ENCODE data around the gene PLCD1.

Gene PLCD1

DNA sequence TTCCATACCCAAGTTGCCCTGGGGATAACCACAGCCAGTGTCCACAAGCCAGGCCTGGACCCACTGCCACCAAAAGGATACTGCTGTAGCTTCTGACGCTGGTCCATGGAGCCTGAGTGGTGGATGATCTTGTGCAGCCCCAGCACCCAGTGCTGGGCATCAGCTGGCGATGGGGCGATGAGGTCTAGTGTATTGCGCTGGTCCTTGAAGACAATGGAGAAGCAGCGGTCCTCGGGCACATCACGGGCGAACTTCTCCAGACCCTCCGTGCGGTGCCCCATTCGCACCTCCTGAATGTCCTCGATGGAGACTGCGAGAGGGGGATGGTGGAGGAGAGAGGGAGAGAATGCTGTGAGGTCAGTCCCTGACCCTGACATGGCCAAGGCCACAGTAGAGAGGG lies 13.0 kb downstream of the PLCD1 start:
- DNase-seq: no peak

DNA sequence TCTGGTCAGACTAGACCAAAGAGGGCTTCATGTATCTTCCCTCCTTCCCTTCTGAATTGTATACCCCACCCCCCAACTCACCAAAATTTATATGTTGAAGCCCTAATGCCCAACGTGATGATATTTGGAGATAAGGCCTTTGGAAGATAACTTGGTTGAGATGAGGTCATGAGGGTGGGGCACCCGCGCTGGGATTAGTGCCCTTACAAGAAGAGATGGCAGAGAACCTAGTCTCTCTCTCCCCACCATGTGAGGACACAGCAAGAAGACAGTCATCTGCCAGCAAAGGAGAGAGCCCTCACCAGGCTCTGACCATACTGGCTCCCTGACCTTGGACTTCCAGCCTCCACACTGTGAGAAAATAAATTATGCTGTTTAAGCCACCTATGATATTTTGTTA lies 13.5 kb downstream of the PLCD1 start:
- DNase-seq: no peak

DNA sequence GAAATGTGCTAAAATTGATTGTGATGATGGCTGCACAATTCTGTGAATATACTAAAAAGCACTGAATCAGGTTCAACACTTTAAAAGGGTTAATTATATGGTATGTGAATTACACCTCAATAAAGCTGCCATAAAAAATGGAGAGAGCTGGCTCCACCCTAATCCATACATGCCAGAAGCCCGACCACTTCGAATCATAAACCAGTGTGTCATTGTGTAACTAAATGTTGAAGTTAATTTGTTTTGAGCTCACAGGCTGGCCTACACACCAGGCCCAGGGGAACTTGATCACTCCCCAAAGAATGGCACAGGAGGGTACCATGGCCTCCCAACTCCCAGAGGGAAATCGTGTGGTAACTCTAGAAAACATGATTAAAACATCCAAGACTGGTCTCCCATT lies 14.0 kb downstream of the PLCD1 start:
- no peak for DNase-seq

DNA sequence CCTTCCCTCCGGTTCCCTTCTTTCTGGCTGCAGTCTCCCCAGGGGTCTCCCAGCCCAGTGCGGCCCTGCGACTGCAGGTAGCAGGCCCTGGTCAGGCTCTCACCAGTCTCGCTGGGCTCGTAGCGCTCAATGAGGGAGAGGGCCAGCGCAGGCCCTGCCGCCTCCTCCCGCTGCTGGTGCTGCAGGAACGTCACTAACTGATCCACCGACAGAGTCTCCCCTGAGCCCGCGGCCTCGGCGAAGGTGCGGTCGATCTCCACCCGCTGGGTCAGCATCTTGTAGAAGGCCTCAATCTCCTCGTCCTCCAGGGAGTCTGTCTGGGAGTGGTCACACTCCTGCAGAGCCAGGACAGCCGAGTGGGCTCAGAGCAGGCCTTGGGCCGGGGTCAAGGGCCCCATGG lies 18.3 kb downstream of the PLCD1 start:
- no peak for DNase-seq

DNA sequence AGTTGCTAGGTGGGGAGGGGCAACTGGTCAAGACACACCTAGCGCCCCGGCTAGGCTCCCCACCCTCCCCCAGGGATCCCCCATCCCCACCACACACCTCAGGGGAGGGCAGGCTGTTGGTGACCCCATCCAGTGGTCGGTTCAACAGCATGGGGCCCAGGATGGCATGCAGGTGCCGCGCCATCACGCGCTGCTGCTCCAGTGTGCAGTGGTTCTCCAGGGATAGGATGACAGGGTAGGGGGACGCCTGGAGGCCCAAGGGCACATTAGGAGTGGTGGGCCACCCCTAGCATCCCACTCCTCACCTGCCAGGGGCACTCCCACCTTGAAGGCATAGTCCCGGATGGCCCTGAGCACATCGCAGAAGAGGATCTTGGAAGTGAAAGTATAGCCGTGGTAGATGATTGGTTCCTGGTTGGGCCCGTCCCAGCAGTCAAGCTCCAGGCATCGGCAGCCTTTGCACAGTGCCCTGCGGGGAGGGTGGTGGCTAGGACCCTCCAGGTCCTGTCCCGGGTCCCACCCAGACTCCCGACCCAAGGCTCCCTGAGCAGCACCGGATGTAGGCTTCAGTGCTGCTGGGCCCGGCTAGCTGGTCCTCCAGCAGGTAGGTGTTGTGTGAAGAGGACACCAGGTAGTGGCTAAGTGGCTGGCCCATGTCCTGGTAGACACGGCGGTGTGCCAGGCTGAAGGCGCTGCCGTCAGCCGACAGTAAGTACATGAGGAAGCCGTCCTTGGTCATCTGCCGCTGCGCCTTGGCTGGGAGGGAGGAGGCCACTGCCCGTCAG lies 19.4 kb downstream of the PLCD1 start:
- no peak for DNase-seq

DNA sequence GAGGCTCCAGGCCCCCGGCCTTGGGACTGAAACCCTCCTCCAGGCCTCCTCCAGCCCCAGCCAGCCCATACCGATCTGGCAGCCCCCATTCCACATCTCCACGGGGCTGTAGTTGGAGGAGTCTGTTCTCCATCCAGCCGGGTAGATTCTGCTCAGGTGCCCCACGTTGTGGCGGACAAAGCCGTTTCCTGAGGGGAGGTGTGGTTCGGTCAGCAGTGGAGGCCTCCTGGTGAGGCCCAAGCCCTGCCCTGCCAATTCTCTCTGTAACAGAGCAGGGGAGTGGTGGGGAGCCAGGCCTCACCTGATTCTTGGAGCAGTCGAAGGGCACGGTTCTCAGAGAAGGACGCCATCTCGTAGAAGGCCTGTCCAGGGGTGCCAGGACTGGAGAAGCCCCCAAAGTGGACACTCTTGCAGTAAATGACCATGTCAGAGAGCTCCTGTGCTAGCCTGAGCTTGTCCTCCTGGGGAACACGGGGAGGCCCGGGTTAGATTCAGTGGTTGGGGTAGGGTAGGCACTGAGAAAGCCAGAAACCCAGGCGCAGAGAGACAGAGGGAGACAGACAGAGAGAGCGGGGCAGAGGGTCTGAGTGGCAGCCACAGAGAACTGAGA lies 20.4 kb downstream of the PLCD1 start:
- DNase-seq: no peak

DNA sequence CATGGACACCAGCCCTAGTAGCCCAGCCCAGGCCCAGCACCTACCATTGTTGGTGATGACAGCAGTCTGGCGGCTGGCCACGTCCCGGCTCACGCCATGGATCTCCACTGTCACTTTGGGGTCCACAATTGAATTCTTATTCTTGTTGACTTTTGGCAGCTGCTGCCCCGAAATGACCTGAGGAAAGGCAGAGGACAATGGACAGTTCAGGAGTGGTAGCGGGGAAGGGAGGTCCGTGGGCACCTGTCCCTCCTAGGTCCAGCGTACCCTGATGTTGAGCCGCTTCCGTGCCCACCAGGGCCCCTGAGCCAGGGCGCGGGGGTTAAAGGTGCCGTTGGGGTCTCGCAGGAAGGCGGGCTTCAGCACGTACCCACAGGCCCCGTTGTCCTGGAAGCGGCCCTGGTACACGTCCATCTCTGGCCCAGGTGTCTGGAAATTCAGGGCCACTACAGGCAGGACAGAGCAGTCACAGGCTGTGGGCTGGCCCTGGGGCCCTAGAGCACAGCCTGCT lies 21.2 kb downstream of the PLCD1 start:
- no peak for DNase-seq

DNA sequence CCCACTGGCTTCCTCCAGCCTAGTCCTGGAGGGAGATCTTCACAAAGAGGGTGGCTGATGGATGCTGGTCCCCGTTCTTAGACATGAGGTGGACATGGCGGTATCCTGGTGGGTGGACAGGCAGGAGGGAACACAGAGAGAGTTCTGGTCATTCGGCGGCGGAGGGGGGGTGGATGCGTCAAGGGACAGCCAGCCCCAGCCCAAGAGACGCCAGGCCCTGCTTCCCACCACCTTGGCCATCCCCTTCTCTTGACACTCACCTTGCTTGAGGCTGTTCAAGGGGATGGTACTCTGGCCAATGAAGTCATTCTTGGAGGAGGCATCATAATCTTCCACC lies 21.7 kb downstream of the PLCD1 start:
- no peak for DNase-seq

DNA sequence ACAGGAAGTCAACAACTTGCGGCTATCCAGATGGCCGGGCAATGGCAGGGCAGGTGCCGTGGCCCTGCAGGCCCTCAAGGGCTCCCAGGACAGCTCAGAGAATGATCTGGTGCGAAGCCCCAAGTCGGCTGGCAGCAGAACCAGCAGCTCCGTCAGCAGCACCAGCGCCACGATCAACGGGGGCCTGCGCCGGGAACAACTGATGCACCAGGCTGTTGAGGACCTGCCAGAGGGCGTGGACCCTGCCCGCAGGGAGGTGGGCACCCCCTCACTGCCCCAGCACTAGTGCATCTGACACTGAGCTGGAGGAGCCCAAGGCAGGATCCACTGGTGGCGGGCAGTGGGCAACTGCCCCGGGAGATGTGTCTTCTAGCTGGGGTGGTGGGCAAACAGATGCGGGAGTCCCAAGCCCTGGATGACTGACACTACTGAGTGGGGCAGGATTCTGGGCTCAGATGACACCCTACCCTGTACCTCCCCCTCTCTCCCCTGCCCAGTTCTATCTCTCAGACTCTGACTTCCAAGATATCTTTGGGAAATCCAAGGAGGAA lies 22.9 kb downstream of the PLCD1 start:
- DNase-seq: no peak

DNA sequence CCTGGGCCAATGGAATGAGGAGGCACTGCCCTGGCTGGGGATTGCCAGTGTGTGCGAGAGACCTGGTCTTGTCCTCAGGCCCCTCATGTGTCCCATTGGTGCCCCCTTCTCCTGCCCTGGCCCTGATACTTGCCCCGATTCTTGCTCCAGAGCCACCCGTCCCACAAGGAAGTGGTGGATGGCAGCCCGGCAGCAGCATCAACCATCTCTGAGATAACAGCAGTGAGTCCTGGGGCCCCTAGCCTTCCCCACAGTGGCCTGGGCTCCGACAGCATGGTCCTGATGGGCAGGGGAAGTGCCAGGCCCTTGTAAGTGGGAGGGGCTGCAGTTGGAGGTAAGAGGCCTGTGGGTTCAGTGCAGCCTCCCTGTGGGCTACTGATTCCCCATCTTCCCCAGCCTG lies 23.4 kb downstream of the PLCD1 start:
- no peak for DNase-seq

DNA sequence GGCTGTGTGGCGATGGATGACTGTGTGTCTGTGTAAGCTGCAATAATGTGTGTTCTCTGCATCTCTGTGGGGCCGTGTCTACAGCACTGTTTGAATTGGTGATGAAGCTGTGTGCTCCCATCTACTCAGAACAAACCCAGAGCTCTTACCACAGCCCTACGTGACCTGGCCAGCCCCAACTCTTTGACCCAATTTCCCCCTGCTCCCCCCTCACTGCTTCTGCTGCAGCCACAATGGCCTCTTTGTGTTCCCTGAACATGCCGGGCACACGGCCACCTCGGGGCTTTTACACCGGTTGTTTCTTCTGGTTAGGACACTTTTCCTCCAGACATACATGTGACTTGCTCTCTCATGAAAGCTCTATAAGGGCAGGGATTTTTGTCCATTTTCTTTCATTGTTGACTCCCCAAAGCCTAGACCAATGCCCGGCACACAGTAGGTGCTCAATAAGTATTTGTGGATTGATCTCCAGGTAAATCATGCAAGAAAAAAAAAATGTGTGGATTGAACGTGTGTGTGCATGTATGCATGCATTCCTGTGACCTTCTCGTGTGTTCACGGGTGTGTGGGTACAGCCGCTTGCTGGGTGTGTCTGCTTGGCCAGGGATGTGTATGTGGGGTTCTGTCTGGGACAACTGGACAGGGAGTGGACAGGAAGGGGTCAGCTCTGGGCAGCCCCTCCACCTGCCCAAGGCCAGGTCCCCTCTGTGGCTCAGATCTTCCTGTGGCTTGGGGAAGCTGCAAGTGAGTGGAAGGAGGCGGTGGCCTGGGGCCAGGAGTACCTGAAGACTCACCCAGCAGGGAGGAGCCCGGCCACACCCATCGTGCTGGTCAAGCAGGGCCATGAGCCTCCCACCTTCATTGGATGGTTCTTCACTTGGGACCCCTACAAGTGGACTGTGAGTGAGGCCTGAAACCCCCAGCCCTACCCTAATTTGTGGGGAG lies 24.1 kb downstream of the PLCD1 start:
- DNase-seq: no peak

DNA sequence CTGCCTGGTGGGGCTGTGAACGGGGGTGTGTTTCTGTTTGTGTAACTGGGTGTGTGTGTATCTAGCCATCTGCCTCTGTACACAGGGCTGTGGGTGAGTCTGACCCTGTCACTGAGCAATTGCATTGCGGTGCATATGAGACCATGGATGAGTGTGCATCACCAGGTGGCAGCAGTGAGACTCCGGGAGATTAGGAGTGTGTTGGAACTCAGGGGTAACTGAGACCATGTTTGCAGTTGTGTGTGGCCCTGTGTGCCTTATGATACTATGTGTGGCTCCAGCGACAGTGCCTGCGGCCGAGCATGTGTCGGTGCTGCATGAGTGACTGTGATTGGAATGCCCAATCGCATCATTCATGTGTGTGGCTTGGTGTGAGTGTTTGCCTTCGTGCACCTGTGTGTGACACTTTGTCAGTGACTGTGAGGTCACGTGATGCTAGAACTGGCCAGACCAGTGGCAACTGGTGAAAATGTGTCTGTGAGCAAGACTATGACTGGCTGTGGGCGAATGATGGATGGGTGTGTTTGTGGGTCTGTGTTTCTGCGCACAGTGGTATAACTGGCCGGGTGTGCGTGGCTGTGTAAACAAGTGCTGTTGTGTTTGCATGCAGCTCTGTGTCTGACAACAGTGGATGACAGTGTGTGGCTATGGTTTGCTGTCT lies 24.9 kb downstream of the PLCD1 start:
- DNase-seq: no peak

DNA sequence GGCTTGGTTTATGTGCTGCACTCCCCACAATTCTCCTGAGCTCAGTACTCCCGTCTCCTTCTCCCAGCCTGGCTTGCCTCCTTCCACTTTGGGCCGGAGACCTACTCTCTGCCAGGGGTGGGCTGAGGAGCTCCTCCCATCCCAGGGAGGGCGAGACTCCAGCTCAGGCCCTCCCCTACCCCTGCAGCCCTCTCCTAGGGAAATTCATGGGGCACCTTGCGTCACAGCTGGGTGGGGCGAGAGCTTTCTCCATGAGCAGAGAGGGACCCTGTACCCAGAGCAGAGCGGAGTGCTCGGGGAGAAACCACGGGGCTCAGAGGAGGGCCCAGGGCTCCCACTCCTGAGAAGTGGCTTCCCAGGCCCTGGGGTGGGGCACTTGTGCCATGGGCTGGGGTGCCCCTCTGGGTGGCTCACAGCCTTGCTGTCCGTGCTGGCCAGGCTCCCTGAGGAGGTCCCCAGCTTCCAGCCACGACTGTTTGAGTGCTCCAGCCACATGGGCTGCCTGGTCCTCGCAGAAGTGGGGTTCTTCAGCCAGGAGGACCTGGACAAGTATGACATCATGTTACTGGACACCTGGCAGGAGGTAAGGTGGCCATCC lies 25.5 kb downstream of the PLCD1 start:
- no peak for DNase-seq

DNA sequence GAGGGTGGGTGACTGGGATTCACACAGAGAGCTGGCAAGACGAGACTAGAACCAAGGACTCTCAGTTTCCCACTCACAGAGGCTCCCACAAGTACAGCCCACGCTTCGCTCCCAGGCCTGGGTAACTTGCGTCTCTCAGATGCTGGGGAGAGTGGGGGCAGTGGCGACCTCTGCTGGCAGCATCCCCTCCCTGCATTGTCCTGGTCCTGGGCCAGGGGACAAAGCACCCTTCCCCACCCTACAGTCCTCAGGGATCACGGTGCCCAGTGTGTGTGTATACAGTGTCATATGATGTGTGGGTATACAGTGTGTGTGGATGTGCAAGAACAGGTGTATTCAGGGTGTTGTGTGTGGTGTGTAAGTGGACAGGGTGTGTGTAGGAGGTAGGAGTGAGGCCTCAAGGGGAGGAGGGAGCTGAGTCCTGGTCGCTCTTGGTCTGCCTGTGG lies 26.0 kb downstream of the PLCD1 start:
- DNase-seq: no peak

DNA sequence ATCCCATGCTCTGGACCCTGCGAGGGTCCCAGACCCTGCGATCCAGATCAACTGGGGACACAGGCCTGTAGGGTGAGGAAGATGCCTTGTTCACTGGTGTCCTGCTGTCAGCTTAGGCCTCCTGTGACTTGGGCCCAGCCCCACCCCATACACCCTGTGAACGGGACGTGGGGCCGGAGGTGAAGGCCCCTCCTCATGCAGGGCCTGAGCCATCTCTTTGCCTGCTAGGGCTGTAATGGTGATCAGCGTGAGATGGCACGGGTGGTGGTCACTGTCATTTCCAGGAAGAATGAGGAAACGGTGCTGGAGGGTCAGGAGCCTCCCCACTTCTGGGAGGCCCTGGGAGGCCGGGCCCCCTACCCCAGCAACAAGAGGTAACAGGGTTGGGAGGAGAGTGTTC lies 26.5 kb downstream of the PLCD1 start:
- DNase-seq: no peak

DNA sequence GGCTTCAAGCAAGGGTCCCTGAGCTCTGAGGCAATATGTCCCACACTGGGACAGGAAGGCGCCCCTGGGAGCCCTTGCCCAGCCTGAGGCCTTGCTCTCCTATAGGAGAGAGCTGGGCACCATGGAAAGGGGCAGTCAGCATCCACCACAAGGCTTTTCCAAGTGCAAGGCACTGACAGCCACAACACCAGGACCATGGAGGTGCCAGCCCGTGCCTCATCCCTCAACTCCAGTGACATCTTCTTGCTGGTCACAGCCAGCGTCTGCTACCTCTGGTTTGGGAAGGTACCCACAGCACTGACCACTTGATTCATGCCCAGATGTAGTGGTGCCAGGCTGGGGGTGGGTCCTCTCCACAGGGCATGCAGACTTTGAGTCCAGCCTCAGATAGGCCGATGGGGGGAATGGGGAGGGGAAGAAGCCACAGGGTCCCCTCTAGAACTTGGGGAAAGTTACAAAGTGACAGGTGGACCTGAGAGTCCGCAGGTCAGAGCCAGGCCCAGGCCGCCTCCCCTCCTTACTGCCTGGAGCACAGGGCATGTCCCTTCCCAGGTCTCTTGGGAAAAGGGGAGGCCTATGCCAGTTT lies 27.1 kb downstream of the PLCD1 start:
- no peak for DNase-seq

DNA sequence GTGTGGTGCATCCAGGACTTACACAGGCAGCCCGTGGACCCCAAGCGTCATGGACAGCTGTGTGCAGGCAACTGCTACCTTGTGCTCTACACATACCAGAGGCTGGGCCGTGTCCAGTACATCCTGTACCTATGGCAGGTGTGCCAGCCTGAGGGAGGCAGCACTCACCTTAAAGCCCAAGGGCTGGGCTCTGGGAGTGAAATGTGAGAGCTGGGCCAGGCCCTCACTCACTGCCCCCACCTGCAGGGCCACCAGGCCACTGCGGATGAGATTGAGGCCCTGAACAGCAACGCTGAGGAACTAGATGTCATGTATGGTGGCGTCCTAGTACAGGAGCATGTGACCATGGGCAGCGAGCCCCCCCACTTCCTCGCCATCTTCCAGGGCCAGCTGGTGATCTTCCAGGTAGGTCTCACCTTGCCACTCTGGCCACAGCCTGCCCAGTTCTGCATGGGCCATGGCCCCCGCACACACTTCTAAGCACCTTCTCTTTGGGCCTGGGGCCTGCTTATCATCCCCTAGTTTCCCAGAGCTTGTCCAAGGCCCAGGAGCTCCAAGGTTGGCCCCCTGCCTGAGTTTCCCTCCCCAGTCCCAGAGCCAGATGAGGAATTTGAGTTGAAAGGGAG lies 27.9 kb downstream of the PLCD1 start:
- no peak for DNase-seq

DNA sequence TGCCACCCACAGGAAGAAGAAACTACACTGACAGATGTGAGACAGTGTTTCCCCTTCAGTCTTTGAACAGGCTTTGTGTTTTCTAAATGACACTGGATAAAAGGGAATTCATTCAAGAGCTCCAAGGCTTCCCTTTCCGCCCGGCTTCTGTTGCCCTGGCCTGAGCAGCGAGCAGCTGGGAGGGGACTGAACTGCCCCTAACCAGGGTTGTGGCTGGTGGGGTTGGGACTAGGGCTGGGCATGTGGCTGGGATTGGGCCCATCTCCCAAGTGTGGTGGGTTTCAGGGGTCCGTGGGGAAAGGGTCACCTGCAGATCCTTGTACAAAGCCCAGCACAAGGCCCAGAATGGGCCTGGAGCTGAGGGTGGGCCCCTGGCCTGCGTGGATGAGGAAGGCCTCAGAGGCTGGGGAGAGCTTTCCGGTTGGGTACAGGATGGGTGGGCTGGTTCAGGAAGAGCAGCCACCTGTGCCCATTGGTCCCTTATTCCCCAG lies 28.4 kb downstream of the PLCD1 start:
- no peak for DNase-seq

DNA sequence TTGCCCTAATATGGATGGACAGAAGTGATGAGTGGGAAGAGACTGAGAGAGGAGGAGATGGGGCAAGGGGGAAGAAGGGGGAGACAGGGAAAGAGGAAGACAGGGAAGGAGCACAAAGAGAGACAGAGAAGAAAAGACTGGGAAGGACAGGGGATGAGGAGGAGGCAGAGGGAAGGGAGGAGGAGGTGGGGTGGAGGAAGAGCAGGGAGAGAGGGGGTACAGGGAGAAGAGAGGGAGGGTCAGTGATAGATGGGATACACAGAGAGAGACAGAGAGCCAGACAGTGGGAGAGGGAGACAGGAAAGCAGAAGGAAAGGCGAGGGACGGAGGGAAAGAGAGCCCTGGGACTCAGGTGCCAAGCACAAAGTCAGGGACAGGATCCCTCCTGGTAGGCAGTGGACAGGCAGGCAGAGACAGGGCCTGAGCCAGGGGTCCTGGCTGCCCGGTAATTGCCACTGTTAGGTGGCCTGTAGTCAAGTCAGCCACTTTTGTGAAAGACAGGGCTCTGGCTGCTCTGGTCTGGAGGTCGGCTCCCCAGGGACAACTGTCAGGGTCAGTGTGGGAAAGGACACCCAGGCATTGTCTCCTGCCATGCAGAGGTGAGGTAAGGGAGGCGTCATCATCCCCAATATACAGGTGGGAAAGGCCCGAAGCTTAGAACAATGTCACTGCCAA lies 29.1 kb downstream of the PLCD1 start:
- no peak for DNase-seq

DNA sequence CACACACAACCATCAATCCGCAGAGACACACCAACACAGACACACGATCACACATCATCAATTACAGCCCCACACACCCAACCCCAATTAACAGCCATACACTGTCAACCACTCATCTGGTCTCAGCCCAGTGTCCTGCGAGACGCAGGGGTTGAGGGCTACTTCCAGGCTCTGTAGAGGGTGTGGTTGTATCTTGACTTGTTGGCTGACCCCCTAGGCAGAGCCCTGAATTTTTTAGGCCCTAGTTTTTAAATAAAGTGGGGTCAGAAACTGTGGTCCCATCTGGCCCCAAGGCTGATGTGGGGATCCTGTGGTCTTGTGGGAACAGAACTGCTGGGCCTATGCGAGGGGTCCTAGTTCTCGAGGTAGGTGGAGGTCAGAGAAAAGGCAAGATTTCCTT lies 29.6 kb downstream of the PLCD1 start:
- DNase-seq: no peak
